Measurements from ENCODE around the gene SIRPG.
"Not testable (repeated sequence)": the region's sequence is repeated elsewhere in the genome, so short reads cannot be mapped to it uniquely, and the experiment has no call there.

SIRPG gene

GRCh38 chr20:1633535-1633934 lies 24.0 kb downstream of the SIRPG start:
- DNase-seq = no peak

GRCh38 chr20:1632178-1632577 lies 25.4 kb downstream of the SIRPG start:
- DNase-seq = no peak

GRCh38 chr20:1631309-1632151 lies 26.0 kb downstream of the SIRPG start:
- DNase-seq = no peak

GRCh38 chr20:1630186-1630585 lies 27.4 kb downstream of the SIRPG start:
- DNase-seq = no peak

GRCh38 chr20:1629321-1629720 lies 28.3 kb downstream of the SIRPG start:
- DNase-seq = no peak

- no peak for DNase-seq
These were observed 29.0 kb downstream of the SIRPG start for GRCh38 chr20:1628621-1629020.

GRCh38 chr20:1627200-1627550 lies 30.4 kb downstream of the SIRPG start:
- DNase-seq = no peak

- DNase-seq = no peak
These were observed 30.9 kb downstream of the SIRPG start for GRCh38 chr20:1626528-1627199.

- DNase-seq = no peak
These were observed 32.4 kb downstream of the SIRPG start for GRCh38 chr20:1625083-1625690.

- no peak for DNase-seq
These were observed 33.9 kb downstream of the SIRPG start for GRCh38 chr20:1623501-1624205.

GRCh38 chr20:1622450-1622849 lies 35.1 kb downstream of the SIRPG start:
- no peak for DNase-seq

GRCh38 chr20:1621316-1621715 lies 36.3 kb downstream of the SIRPG start:
- DNase-seq = no peak

- no peak for DNase-seq
These were observed 37.6 kb downstream of the SIRPG start, which contains the start of gene SIRPB1 for GRCh38 chr20:1619861-1620444. Gene SIRPB1 (minus strand): TSS chr20:1620009. CDS start chr20:1619944, 65 bp downstream.

- DNase-seq = no peak
These were observed 38.5 kb downstream of the SIRPG start for GRCh38 chr20:1618954-1619540.

- no peak for DNase-seq
These were observed 39.1 kb downstream of the SIRPG start for GRCh38 chr20:1618479-1618878.

GRCh38 chr20:1616858-1617434 lies 40.6 kb downstream of the SIRPG start:
- DNase-seq = no peak

GRCh38 chr20:1610404-1610803 lies 47.2 kb downstream of the SIRPG start:
- DNase-seq = not testable (repeated sequence)

GRCh38 chr20:1608678-1609347 lies 48.8 kb downstream of the SIRPG start:
- not testable (repeated sequence) for DNase-seq

- DNase-seq = no peak
These were observed 56.8 kb downstream of the SIRPG start for GRCh38 chr20:1600736-1601135.

- DNase-seq = no peak
These were observed 62.2 kb downstream of the SIRPG start for GRCh38 chr20:1595333-1595732.
